Measurements from ENCODE around the gene WWTR1.

- TF ChIP-seq POLR2A (IDR thresholded peaks at IDR 0.05; ENCODE audit: low read length) (no peak), HDAC2 (IDR thresholded peaks at IDR 0.05) (no peak), REST (IDR thresholded peaks at IDR 0.05) (no peak), CTCF (IDR thresholded peaks at IDR 0.05) (no peak), PHF8 (IDR thresholded peaks at IDR 0.05; ENCODE audit: borderline replicate concordance, low read depth) (no peak), EP300 (IDR thresholded peaks at IDR 0.05) (peak; percentile 14 to 55; a peak in 2 of 5 replicates), JUN (IDR thresholded peaks at IDR 0.05) (no peak; a peak in 2 of 5 replicates), RCOR1 (IDR thresholded peaks at IDR 0.05; ENCODE audit: low read depth, low read length) (no peak), TP53 (CRISPR knock-in tag; IDR thresholded peaks at IDR 0.05) (no peak), SMC3 (IDR thresholded peaks at IDR 0.05) (no peak), JUNB (IDR thresholded peaks at IDR 0.05) (no peak; the same call in 1 of the 2 replicates), NPAS2 (CRISPR knock-in tag; IDR thresholded peaks at IDR 0.05; ENCODE audit: borderline replicate concordance) (no peak)
These were observed 82.4 kb downstream of the WWTR1 start for GRCh38 chr3:149575213-149575960.
